NCI-H510A (cell line): Measurements from ENCODE around the gene SHC1.

Experiments used
- DNase-seq: peaks from one replicate; lab custom pipeline; 2025; lab: John Stamatoyannopoulos, UW

SHC1 gene

GRCh38 chr1:154957091-154957657 lies 13.4 kb downstream of the SHC1 start:
- no peak for DNase-seq

GRCh38 chr1:154956544-154956941 lies 14.0 kb downstream of the SHC1 start:
- no peak for DNase-seq

- DNase-seq: peak; percentile 73
Measured at GRCh38 chr1:154955718-154956543, 14.6 kb downstream of the SHC1 start, which contains the start of gene PBXIP1. Gene PBXIP1 (minus strand): TSS chr1:154956099. CDS start chr1:154953721, 2,378 bp downstream.

- peak; percentile 73 for DNase-seq
Measured at GRCh38 chr1:154955039-154955717, 15.4 kb downstream of the SHC1 start.

- no peak for DNase-seq
Measured at GRCh38 chr1:154954541-154954940, 16.0 kb downstream of the SHC1 start.

- DNase-seq: no peak
Measured at GRCh38 chr1:154953611-154954038, 16.9 kb downstream of the SHC1 start.

GRCh38 chr1:154952664-154953063 lies 17.9 kb downstream of the SHC1 start:
- no peak for DNase-seq

- DNase-seq: no peak
Measured at GRCh38 chr1:154951901-154952657, 18.5 kb downstream of the SHC1 start.

- no peak for DNase-seq
Measured at GRCh38 chr1:154948079-154948478, 22.5 kb downstream of the SHC1 start.

GRCh38 chr1:154945962-154946850 lies 24.3 kb downstream of the SHC1 start:
- DNase-seq: no peak

- no peak for DNase-seq
Measured at GRCh38 chr1:154945160-154945961, 25.2 kb downstream of the SHC1 start.

GRCh38 chr1:154944401-154945159 lies 26.0 kb downstream of the SHC1 start:
- no peak for DNase-seq

- no peak for DNase-seq
Measured at GRCh38 chr1:154943649-154944400, 26.7 kb downstream of the SHC1 start.

GRCh38 chr1:154941333-154942013 lies 29.1 kb downstream of the SHC1 start:
- DNase-seq: no peak

- no peak for DNase-seq
Measured at GRCh38 chr1:154940651-154941194, 29.8 kb downstream of the SHC1 start.

GRCh38 chr1:154940213-154940560 lies 30.4 kb downstream of the SHC1 start:
- DNase-seq: no peak

GRCh38 chr1:154938604-154939399 lies 31.7 kb downstream of the SHC1 start:
- no peak for DNase-seq
